ENCODE measurements around the gene DLG2. TPM values are rescaled to one million over a fixed set of nuclear protein-coding genes. Genes with fewer than 3 reads are reported as not detected.

DLG2 gene
- total RNA-seq, 1 donor from 2014 or later, result 2.4 TPM

DNA sequence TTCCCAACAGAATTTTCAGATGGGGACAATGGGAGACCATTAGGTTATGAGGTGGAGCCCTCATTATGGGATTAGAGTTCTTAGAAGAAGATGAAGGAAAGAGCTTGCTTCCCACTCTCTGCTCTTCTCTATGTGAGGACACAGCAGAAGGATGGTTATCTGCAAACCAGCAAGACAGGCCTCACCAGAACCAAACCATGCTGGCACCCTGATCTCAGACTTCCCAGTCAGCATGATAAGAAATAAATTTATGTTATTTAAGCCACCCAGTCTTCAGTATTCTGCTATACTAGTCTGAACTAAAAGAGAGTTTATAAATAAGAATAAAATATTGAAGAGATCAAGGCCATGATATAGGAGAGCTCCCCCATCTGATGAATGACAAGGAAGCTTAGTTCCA is 1394.6 kb downstream of the DLG2 start:
- no peak overlapping the region for H3K27ac Mint-ChIP-seq
- TF ChIP-seq, protein P1, sequence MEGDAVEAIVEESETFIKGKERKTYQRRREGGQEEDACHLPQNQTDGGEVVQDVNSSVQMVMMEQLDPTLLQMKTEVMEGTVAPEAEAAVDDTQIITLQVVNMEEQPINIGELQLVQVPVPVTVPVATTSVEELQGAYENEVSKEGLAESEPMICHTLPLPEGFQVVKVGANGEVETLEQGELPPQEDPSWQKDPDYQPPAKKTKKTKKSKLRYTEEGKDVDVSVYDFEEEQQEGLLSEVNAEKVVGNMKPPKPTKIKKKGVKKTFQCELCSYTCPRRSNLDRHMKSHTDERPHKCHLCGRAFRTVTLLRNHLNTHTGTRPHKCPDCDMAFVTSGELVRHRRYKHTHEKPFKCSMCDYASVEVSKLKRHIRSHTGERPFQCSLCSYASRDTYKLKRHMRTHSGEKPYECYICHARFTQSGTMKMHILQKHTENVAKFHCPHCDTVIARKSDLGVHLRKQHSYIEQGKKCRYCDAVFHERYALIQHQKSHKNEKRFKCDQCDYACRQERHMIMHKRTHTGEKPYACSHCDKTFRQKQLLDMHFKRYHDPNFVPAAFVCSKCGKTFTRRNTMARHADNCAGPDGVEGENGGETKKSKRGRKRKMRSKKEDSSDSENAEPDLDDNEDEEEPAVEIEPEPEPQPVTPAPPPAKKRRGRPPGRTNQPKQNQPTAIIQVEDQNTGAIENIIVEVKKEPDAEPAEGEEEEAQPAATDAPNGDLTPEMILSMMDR (IDR thresholded peaks at IDR 0.05; ENCODE audit: unreplicated experiment), result no peak
- H3K36me3 Mint-ChIP-seq (ENCODE audit: insufficient read depth), result no peaks in the 10 kb centered on the region
- no peak for DNase-seq (ENCODE audit: low spot score, unreplicated experiment)
- no peaks in the 10 kb centered on the region for H3K27me3 Mint-ChIP-seq
- H3K4me3 Mint-ChIP-seq (ENCODE audit: low read depth), result no peak overlapping the region
- H3K4me1 Mint-ChIP-seq (ENCODE audit: low read depth), result peaks cover 2% of the 10 kb centered on the region
- no peaks in the 10 kb centered on the region for H3K9me3 Mint-ChIP-seq (ENCODE audit: low read depth)

- Mint-ChIP-seq H3K36me3 (ENCODE audit: insufficient read depth) (no peaks in the 10 kb centered on the region), H3K9me3 (ENCODE audit: low read depth) (no peaks in the 10 kb centered on the region), H3K27ac (no peak overlapping the region), H3K4me1 (ENCODE audit: low read depth) (peaks cover 2% of the 10 kb centered on the region), H3K27me3 (no peaks in the 10 kb centered on the region), H3K4me3 (ENCODE audit: low read depth) (no peak overlapping the region)
- TF ChIP-seq, protein P1 (IDR thresholded peaks at IDR 0.05; ENCODE audit: unreplicated experiment), result no peak
- no peak for DNase-seq (ENCODE audit: low spot score, unreplicated experiment)
Measured at GRCh38 chr11:84230402-84230801, 1396.7 kb downstream of the DLG2 start.

- no peak overlapping the region for H3K27ac Mint-ChIP-seq
- H3K4me3 Mint-ChIP-seq (ENCODE audit: low read depth), result no peak overlapping the region
- no peaks in the 10 kb centered on the region for H3K36me3 Mint-ChIP-seq (ENCODE audit: insufficient read depth)
- H3K4me1 Mint-ChIP-seq (ENCODE audit: low read depth), result no peaks in the 10 kb centered on the region
- H3K27me3 Mint-ChIP-seq, result no peaks in the 10 kb centered on the region
- no peaks in the 10 kb centered on the region for H3K9me3 Mint-ChIP-seq (ENCODE audit: low read depth)
- TF ChIP-seq, protein P1 (IDR thresholded peaks at IDR 0.05; ENCODE audit: unreplicated experiment), result no peak
- no peak for DNase-seq (ENCODE audit: low spot score, unreplicated experiment)
Measured at GRCh38 chr11:84227970-84228665, 1399.0 kb downstream of the DLG2 start.

DNA sequence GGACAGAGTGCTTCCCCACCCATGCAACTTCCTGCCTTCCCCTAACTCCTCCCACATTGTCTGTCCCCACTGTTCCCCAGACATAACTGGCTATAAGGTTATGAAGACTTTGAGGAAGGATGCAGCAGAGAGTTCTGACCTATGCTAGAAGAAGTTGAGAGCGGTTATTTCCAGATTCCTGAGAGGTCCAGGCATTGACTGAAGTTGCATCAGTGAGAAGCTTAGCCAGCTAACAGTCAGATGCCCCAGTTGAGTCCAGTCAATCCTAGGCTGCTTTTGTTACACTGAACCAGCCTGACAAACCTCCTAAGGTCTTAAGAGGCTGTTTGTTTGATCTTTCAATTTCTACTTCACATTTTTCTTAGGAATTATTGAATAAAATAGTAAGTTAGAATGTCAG is 1403.1 kb downstream of the DLG2 start:
- Mint-ChIP-seq H3K36me3 (ENCODE audit: insufficient read depth) (no peaks in the 10 kb centered on the region), H3K4me3 (ENCODE audit: low read depth) (no peak overlapping the region), H3K9me3 (ENCODE audit: low read depth) (no peaks in the 10 kb centered on the region), H3K4me1 (ENCODE audit: low read depth) (no peaks in the 10 kb centered on the region), H3K27me3 (no peaks in the 10 kb centered on the region), H3K27ac (no peak overlapping the region)
- TF ChIP-seq, protein P1 (IDR thresholded peaks at IDR 0.05; ENCODE audit: unreplicated experiment), result no peak
- DNase-seq (ENCODE audit: low spot score, unreplicated experiment), result no peak

- H3K27ac Mint-ChIP-seq, result no peak overlapping the region
- H3K4me1 Mint-ChIP-seq (ENCODE audit: low read depth), result no peaks in the 10 kb centered on the region
- no peaks in the 10 kb centered on the region for H3K9me3 Mint-ChIP-seq (ENCODE audit: low read depth)
- no peak for DNase-seq (ENCODE audit: low spot score, unreplicated experiment)
- H3K27me3 Mint-ChIP-seq, result no peaks in the 10 kb centered on the region
- TF ChIP-seq, protein P1 (IDR thresholded peaks at IDR 0.05; ENCODE audit: unreplicated experiment), result no peak
- H3K36me3 Mint-ChIP-seq (ENCODE audit: insufficient read depth), result no peaks in the 10 kb centered on the region
- H3K4me3 Mint-ChIP-seq (ENCODE audit: low read depth), result no peak overlapping the region
Measured at GRCh38 chr11:84218318-84218717, 1408.8 kb downstream of the DLG2 start.
